ENCODE results near the gene KRTAP5-6.

DNA sequence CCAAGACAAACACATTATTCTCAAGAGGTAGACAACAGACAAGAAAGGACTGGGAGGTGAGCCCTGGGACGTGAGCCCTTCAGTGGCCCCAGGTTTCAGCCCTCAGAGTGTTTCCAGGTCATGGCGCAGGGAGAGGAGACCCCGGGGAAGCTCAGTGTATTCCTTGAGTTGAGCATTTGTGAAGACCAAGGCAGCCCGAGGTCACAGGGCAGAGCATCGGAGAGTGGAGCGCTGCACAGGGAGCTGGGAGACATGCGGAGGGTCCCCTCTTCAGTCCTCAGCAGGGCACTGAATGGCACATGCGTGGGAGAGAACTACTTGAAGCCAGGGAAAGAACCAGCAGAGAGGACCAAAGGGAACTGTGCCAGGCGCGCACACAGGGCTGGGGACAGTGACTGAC is 11.7 kb downstream of the KRTAP5-6 start:
- no peak for TF ChIP-seq GATA3 (IDR thresholded peaks at IDR 0.05; ENCODE audit: low read depth, low read length)
- TF ChIP-seq GATA2 (IDR thresholded peaks at IDR 0.05; ENCODE audit: low read depth, low read length): no peak
